Caco-2 (cell line): ENCODE measurements around the gene DSCAML1. TPM values are rescaled to one million over a fixed set of nuclear protein-coding genes. Genes with fewer than 3 reads are reported as not detected.

ENCODE experiments used
- BruUV-seq: library from RNA; stranded (reverse); fragments of 400-500 nt; replicated peaks from 2 replicates; lab custom pipeline; 2021; lab: Mats Ljungman, UMichigan
- CTCF ChIA-PET: fragments of 300-600 bp; sonication (Branson Sonifier 250); formaldehyde crosslinking; loops from one replicate; lab custom pipeline; 2022; ENCODE audit warnings: antibody characterized with exemption; lab: Charles Lee
- POLR2A ChIA-PET: fragments of 300-600 bp; sonication (Branson Sonifier 250); formaldehyde crosslinking; loops from one replicate; lab custom pipeline; 2022; ENCODE audit warnings: antibody characterized with exemption; lab: Charles Lee
- DNase-seq, 2 experiments: peaks; one replicate each; pipeline versions ENCODE4 v3.0.0 to v3.0.0-alpha.2; 2020 to 2022
- H3K27me3 ChIP-seq: replicated peaks from 2 replicates; pipeline ENCODE4 v1.6.0; 2011; ENCODE audit warnings: low read length; ENCODE audit not compliant: control insufficient read depth, insufficient read depth
- H3K36me3 ChIP-seq: 2 replicates; pipeline ENCODE4 v1.5.1; 2011; ENCODE audit warnings: low read length; ENCODE audit not compliant: control insufficient read depth, insufficient read depth
- H3K4me1 ChIP-seq: fragments of 250-450 bp; sonication (Bioruptor Pico); 2 replicates; pipeline ENCODE4 v1.5.1; 2020; ENCODE audit warnings: mild to moderate bottlenecking
- H3K4me3 ChIP-seq: 2 replicates; pipeline ENCODE4 v1.5.1; 2011; ENCODE audit warnings: low read depth, mild to moderate bottlenecking, control low read depth, low read length
- H3K9me3 ChIP-seq: fragments of 250-450 bp; sonication (Bioruptor Pico); 2 replicates; pipeline ENCODE4 v1.5.1; 2020; ENCODE audit warnings: mild to moderate bottlenecking, moderate library complexity
- H3K27ac Mint-ChIP-seq: one replicate; pipeline ENCODE4 v1.8.0; 2022; ENCODE audit warnings: mixed read lengths; ENCODE audit not compliant: unreplicated experiment
- H3K27me3 Mint-ChIP-seq: one replicate; pipeline ENCODE4 v1.8.0; 2022; ENCODE audit warnings: mixed read lengths; ENCODE audit not compliant: insufficient read depth, unreplicated experiment
- H3K36me3 Mint-ChIP-seq: one replicate; pipeline ENCODE4 v1.8.0; 2022; ENCODE audit warnings: mild to moderate bottlenecking, mixed read lengths; ENCODE audit not compliant: insufficient read depth, unreplicated experiment
- H3K4me1 Mint-ChIP-seq: one replicate; pipeline ENCODE4 v1.8.0; 2022; ENCODE audit warnings: low read depth, mixed read lengths; ENCODE audit not compliant: unreplicated experiment
- H3K4me3 Mint-ChIP-seq: one replicate; pipeline ENCODE4 v1.8.0; 2022; ENCODE audit warnings: mild to moderate bottlenecking, moderate library complexity, mixed read lengths; ENCODE audit not compliant: unreplicated experiment
- H3K9me3 Mint-ChIP-seq: one replicate; pipeline ENCODE4 v1.8.0; 2022; ENCODE audit warnings: mixed read lengths; ENCODE audit not compliant: unreplicated experiment
- CTCF ChIP-seq, 2 experiments: fragments of 200-600 bp in 1 of 2; IDR thresholded peaks; 1 replicate in 1 of 2; 2 replicates in 1 of 2; pipeline versions ENCODE4 v1.5.1 to v1.8.0; 2011 to 2022; ENCODE audit warnings: antibody characterized with exemption in 1 of 2, control low read depth in 1 of 2, inconsistent platforms in 1 of 2, low read depth in 1 of 2, low read length in 1 of 2, mild to moderate bottlenecking in 1 of 2, moderate library complexity in 1 of 2; ENCODE audit not compliant: insufficient read depth in 1 of 2, severe bottlenecking in 1 of 2, unreplicated experiment in 1 of 2
- intact Hi-C: fragments of 100-400 bp; cut with micrococcal nuclease; formaldehyde crosslinking; loops from one replicate; pipeline ENCODE4 v1.10.0; 2022; ENCODE audit not compliant: unreplicated experiment
- total RNA-seq: library from RNA; stranded (reverse); gene quantifications from 2 replicates; pipeline ENCODE4 v1.2.3, GENCODE V29; 2022

Gene DSCAML1
- total RNA-seq, 1 experiment from 2014 or later: not detected

GRCh38 chr11:117421041-117421440 is 376.0 kb downstream of the DSCAML1 start:
- ChIA-PET POLR2A (no interaction called here), CTCF (no interaction called here)
- Histone ChIP-seq H3K4me3 (no peak overlapping the region), H3K4me1 (peaks cover 16% of the 10 kb centered on the region), H3K36me3 (no peaks in the 10 kb centered on the region), H3K9me3 (no peaks in the 10 kb centered on the region), H3K27me3 (no peaks in the 10 kb centered on the region)
- Mint-ChIP-seq H3K36me3 (no peaks in the 10 kb centered on the region), H3K4me3 (no peak overlapping the region), H3K27ac (no peak overlapping the region), H3K27me3 (peaks cover 2% of the 10 kb centered on the region), H3K4me1 (peaks cover 5% of the 10 kb centered on the region), H3K9me3 (no peaks in the 10 kb centered on the region)
- DNase-seq: peak in 1 of 2 experiments; percentile 28
- BruUV-seq: no TSS peak
- no peak for TF ChIP-seq CTCF (IDR thresholded peaks at IDR 0.05; ENCODE audit: insufficient read depth in 1 of 2, low read depth in 1 of 2, low read length in 1 of 2, severe bottlenecking in 1 of 2, unreplicated experiment in 1 of 2)
- intact Hi-C loops: no loop called here

- no peak overlapping the region for H3K27ac Mint-ChIP-seq
- Histone ChIP-seq H3K36me3 (no peaks in the 10 kb centered on the region), H3K27me3 (no peaks in the 10 kb centered on the region), H3K9me3 (no peaks in the 10 kb centered on the region), H3K4me1 (peaks cover 16% of the 10 kb centered on the region), H3K4me3 (no peak overlapping the region)
- no TSS peak for BruUV-seq
- POLR2A ChIA-PET: no interaction called here
- DNase-seq: peak in 1 of 2 experiments; percentile 19
- peaks cover 5% of the 10 kb centered on the region for H3K4me1 Mint-ChIP-seq
- H3K4me3 Mint-ChIP-seq: no peak overlapping the region
- intact Hi-C loops: no loop called here
- H3K9me3 Mint-ChIP-seq: no peaks in the 10 kb centered on the region
- TF ChIP-seq CTCF (IDR thresholded peaks at IDR 0.05; ENCODE audit: insufficient read depth in 1 of 2, low read depth in 1 of 2, low read length in 1 of 2, severe bottlenecking in 1 of 2, unreplicated experiment in 1 of 2): no peak
- H3K36me3 Mint-ChIP-seq: no peaks in the 10 kb centered on the region
- H3K27me3 Mint-ChIP-seq: peaks cover 2% of the 10 kb centered on the region
- CTCF ChIA-PET: no interaction called here
These were observed 376.4 kb downstream of the DSCAML1 start for GRCh38 chr11:117420598-117420997.

- Mint-ChIP-seq H3K27me3 (peaks cover 2% of the 10 kb centered on the region), H3K9me3 (no peaks in the 10 kb centered on the region), H3K4me3 (no peak overlapping the region), H3K4me1 (peaks cover 5% of the 10 kb centered on the region), H3K27ac (no peak overlapping the region), H3K36me3 (no peaks in the 10 kb centered on the region)
- DNase-seq: peak in 1 of 2 experiments; percentile 35
- ChIA-PET CTCF (no interaction called here), POLR2A (no interaction called here)
- Histone ChIP-seq H3K27me3 (no peaks in the 10 kb centered on the region), H3K36me3 (no peaks in the 10 kb centered on the region), H3K4me3 (no peak overlapping the region), H3K4me1 (peaks cover 16% of the 10 kb centered on the region), H3K9me3 (no peaks in the 10 kb centered on the region)
- intact Hi-C loops: no loop called here
- BruUV-seq: no TSS peak
- no peak for TF ChIP-seq CTCF (IDR thresholded peaks at IDR 0.05; ENCODE audit: insufficient read depth in 1 of 2, low read depth in 1 of 2, low read length in 1 of 2, severe bottlenecking in 1 of 2, unreplicated experiment in 1 of 2)
These were observed 376.9 kb downstream of the DSCAML1 start for GRCh38 chr11:117420143-117420485.
